ENCODE measurements around the gene ATG16L2. TPM values are rescaled to one million over a fixed set of nuclear protein-coding genes. Genes with fewer than 3 reads are reported as not detected.

ATG16L2 gene
- total and polyA plus RNA-seq, 2 donors (not counting 1 experiment from before 2014, with no cell fraction given) = 3.3 to 8.8 TPM

DNA sequence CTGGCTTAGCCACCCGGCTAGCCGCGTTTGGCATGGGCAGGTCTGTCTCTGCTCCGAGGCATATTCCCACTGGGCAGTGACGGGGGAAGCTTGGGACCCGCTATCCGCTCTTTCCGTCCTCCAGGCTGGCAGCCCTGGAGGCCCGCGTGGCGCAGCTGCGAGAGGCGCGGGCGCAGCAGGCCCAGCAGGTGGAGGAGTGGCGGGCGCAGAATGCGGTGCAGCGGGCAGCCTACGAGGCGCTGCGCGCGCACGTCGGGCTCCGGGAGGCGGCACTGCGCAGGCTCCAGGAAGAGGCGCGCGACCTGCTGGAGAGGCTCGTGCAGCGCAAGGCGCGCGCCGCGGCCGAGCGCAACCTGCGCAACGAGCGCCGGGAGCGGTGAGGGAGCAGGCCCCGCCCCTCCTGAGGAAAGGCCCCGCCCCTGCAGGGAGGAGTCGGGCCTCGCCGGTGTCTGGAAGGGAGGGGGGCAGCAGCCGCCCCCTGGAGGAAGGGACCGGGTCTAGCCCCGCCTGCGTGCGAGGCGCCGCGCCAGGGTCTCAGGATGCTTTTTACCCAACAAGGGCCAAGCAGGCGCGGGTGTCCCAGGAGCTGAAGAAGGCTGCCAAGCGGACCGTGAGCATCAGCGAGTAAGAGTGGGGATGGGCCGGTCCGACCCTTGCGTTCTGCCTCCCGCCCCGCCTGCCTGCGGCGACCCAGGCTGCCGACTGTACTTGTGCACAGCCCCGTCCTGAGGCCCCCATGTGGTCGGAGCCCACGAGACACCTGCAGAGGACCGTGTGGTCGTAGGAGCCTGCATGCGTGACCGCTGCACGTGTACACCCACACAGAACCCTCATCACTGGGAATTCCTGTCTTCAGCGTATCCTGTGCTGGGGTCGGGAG is 7.9 kb downstream of the ATG16L2 start:
- Histone ChIP-seq H3K4me3 (replicated peaks in 1 of 4; ENCODE audit: control extremely low read depth in 1 of 4, insufficient read depth in 1 of 4, low read depth in 3 of 4, low read length in 4 of 4) (peak overlapping the region; percentile 58 to 63 (median 60)), H3K9me3 (ENCODE audit: control insufficient read depth, insufficient read depth, low read depth, low read length) (no peaks in the 10 kb centered on the region), H3K36me3 (ENCODE audit: control insufficient read depth, insufficient read depth, low read length) (no peaks in the 10 kb centered on the region), H3K4me1 (ENCODE audit: control insufficient read depth, extremely low read depth, insufficient read depth, low read length) (peaks cover 10% of the 10 kb centered on the region), H3K4me2 (ENCODE audit: extremely low read depth, insufficient read depth, low read length) (peak overlapping the region; percentile 97), H4K20me1 (ENCODE audit: control insufficient read depth, extremely low read depth, insufficient read depth, low read length) (no peaks in the 10 kb centered on the region), H3K9ac (ENCODE audit: insufficient read depth, low read length) (peak overlapping the region; percentile 53), H3K27me3 (ENCODE audit: control insufficient read depth, insufficient read depth, low read length) (no peaks in the 10 kb centered on the region), H3K27ac (ENCODE audit: insufficient read depth, low read length) (no peak overlapping the region), H3K79me2 (ENCODE audit: control insufficient read depth, insufficient read depth, low read length) (no peaks in the 10 kb centered on the region), H2AFZ (ENCODE audit: low read length) (peak overlapping the region; percentile 86)
- peak; percentile 83 to 85 for DNase-seq (ENCODE audit: low read depth in 2 of 2)
- TF ChIP-seq, protein P1, sequence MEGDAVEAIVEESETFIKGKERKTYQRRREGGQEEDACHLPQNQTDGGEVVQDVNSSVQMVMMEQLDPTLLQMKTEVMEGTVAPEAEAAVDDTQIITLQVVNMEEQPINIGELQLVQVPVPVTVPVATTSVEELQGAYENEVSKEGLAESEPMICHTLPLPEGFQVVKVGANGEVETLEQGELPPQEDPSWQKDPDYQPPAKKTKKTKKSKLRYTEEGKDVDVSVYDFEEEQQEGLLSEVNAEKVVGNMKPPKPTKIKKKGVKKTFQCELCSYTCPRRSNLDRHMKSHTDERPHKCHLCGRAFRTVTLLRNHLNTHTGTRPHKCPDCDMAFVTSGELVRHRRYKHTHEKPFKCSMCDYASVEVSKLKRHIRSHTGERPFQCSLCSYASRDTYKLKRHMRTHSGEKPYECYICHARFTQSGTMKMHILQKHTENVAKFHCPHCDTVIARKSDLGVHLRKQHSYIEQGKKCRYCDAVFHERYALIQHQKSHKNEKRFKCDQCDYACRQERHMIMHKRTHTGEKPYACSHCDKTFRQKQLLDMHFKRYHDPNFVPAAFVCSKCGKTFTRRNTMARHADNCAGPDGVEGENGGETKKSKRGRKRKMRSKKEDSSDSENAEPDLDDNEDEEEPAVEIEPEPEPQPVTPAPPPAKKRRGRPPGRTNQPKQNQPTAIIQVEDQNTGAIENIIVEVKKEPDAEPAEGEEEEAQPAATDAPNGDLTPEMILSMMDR (conservative IDR thresholded peaks at IDR 0.05 in 1 of 2, IDR thresholded peaks at IDR 0.05 in 1 of 2; ENCODE audit: low read depth in 1 of 2, low read length in 2 of 2) = no peak
- no peak for TF ChIP-seq EZH2 (IDR thresholded peaks at IDR 0.05; ENCODE audit: low read length, missing control alignments)

DNA sequence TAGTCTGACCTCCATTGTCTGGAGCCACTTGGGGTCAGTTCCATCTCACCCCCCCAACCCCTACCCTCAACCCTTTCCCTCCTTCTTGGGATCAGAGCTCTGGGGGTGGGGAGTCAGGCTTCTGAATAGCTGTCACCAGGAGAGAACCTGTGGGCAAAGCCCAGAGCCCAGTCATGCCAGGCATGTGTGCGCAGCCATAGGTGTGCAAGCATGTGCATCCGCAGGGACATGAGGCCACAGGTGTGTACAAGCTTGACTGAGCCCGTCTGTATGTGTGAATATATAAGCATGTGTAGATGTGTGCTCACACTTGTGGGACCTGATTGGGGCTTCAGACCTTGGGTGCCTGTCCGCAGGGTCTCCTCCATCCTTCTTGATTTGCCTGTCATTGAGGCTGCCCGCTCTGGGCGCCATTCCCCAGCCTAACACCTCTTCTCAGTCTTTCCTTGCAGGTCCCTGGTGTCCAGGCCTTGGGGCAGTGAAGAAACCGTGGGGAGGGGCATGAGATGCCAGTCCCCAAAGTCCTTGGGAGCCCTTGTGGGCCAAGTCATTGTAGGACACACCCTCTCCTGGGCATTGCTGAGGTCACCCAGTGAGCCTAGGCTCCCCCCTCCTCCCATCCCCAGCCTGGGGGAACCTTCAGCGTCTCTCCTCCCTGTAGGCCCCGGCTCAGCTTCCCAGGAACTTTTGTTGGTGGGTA is 9.0 kb downstream of the ATG16L2 start:
- TF ChIP-seq EZH2 (IDR thresholded peaks at IDR 0.05; ENCODE audit: low read length, missing control alignments) = no peak
- TF ChIP-seq, protein P1 (conservative IDR thresholded peaks at IDR 0.05 in 1 of 2, IDR thresholded peaks at IDR 0.05 in 1 of 2; ENCODE audit: low read depth in 1 of 2, low read length in 2 of 2) = no peak
- no peak overlapping the region for H3K9ac ChIP-seq (ENCODE audit: insufficient read depth, low read length)
- no peaks in the 10 kb centered on the region for H3K36me3 ChIP-seq (ENCODE audit: control insufficient read depth, insufficient read depth, low read length)
- no peaks in the 10 kb centered on the region for H3K79me2 ChIP-seq (ENCODE audit: control insufficient read depth, insufficient read depth, low read length)
- H4K20me1 ChIP-seq (ENCODE audit: control insufficient read depth, extremely low read depth, insufficient read depth, low read length) = no peaks in the 10 kb centered on the region
- H3K4me3 ChIP-seq (replicated peaks in 1 of 4; ENCODE audit: control extremely low read depth in 1 of 4, insufficient read depth in 1 of 4, low read depth in 3 of 4, low read length in 4 of 4) = no peak overlapping the region
- DNase-seq (ENCODE audit: low read depth in 2 of 2) = no peak
- no peak overlapping the region for H2AFZ ChIP-seq (ENCODE audit: low read length)
- H3K4me2 ChIP-seq (ENCODE audit: extremely low read depth, insufficient read depth, low read length) = no peak overlapping the region
- no peaks in the 10 kb centered on the region for H3K27me3 ChIP-seq (ENCODE audit: control insufficient read depth, insufficient read depth, low read length)
- H3K27ac ChIP-seq (ENCODE audit: insufficient read depth, low read length) = no peak overlapping the region
- peaks cover 14% of the 10 kb centered on the region for H3K4me1 ChIP-seq (ENCODE audit: control insufficient read depth, extremely low read depth, insufficient read depth, low read length)
- H3K9me3 ChIP-seq (ENCODE audit: control insufficient read depth, insufficient read depth, low read depth, low read length) = no peaks in the 10 kb centered on the region

DNA sequence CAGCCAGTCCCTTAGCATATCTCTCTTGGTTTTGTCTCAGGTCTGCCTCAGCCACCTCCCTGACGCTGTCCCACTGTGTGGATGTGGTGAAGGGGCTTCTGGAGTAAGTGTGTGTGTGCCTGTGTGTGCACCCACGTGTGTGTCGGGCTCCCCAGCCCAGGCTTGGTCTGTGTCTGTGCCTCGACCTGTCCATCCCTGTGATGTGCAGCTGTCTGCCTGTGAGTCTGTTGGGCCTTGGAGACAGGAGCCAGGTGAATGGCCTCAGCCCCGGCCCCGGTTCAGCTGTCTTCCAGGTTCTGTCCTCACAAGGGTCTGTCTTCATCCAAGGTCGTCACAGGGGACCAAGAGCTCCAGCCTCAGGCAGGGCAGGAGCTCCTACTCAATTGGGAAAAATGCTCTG is 9.8 kb downstream of the ATG16L2 start:
- Histone ChIP-seq H2AFZ (ENCODE audit: low read length) (no peak overlapping the region), H3K9ac (ENCODE audit: insufficient read depth, low read length) (no peak overlapping the region), H3K4me3 (replicated peaks in 1 of 4; ENCODE audit: control extremely low read depth in 1 of 4, insufficient read depth in 1 of 4, low read depth in 3 of 4, low read length in 4 of 4) (no peak overlapping the region), H3K36me3 (ENCODE audit: control insufficient read depth, insufficient read depth, low read length) (no peaks in the 10 kb centered on the region), H4K20me1 (ENCODE audit: control insufficient read depth, extremely low read depth, insufficient read depth, low read length) (no peaks in the 10 kb centered on the region), H3K4me2 (ENCODE audit: extremely low read depth, insufficient read depth, low read length) (no peak overlapping the region), H3K4me1 (ENCODE audit: control insufficient read depth, extremely low read depth, insufficient read depth, low read length) (peaks cover 16% of the 10 kb centered on the region), H3K9me3 (ENCODE audit: control insufficient read depth, insufficient read depth, low read depth, low read length) (no peaks in the 10 kb centered on the region), H3K79me2 (ENCODE audit: control insufficient read depth, insufficient read depth, low read length) (no peaks in the 10 kb centered on the region), H3K27ac (ENCODE audit: insufficient read depth, low read length) (no peak overlapping the region), H3K27me3 (ENCODE audit: control insufficient read depth, insufficient read depth, low read length) (no peaks in the 10 kb centered on the region)
- TF ChIP-seq, protein P1 (conservative IDR thresholded peaks at IDR 0.05 in 1 of 2, IDR thresholded peaks at IDR 0.05 in 1 of 2; ENCODE audit: low read depth in 1 of 2, low read length in 2 of 2) = no peak
- TF ChIP-seq EZH2 (IDR thresholded peaks at IDR 0.05; ENCODE audit: low read length, missing control alignments) = no peak
- no peak for DNase-seq (ENCODE audit: low read depth in 2 of 2)

Data from fibroblast of lung (primary cell).